ENCODE data around the gene TMLHE. TPM values are rescaled to one million over a fixed set of nuclear protein-coding genes. Genes with fewer than 3 reads are reported as not detected.
"Not testable (repeated sequence)": the region's sequence is repeated elsewhere in the genome, so short reads cannot be mapped to it uniquely, and the experiment has no call there.

Gene TMLHE
- total RNA-seq, 1 donor from 2014 or later = 7.6 TPM

- no peak for TF ChIP-seq CTCF (IDR thresholded peaks at IDR 0.05; ENCODE audit: insufficient read depth, low read length, severe bottlenecking)
Observed at GRCh38 chrX:155514225-155514624, 98.5 kb downstream of the TMLHE start.

GRCh38 chrX:155505296-155505695, 107.5 kb downstream of the TMLHE start:
- TF ChIP-seq CTCF (IDR thresholded peaks at IDR 0.05; ENCODE audit: insufficient read depth, low read length, severe bottlenecking) = no peak
- no peaks in the 10 kb centered on the region for H3K27me3 ChIP-seq (ENCODE audit: control insufficient read depth, insufficient read depth, low read length)
- FAIRE-seq = no peak
- H3K36me3 ChIP-seq (ENCODE audit: control insufficient read depth, insufficient read depth, low read length) = no peaks in the 10 kb centered on the region
- no peak overlapping the region for H3K4me3 ChIP-seq (ENCODE audit: low read depth, low read length)
- DNase-seq (ENCODE audit: low read depth) = no peak

More at GRCh38 chrX:155514225-155514624, 98.5 kb downstream of the TMLHE start:
- Histone ChIP-seq H3K36me3 (ENCODE audit: control insufficient read depth, insufficient read depth, low read length) (no peaks in the 10 kb centered on the region), H3K4me3 (ENCODE audit: low read depth, low read length) (no peak overlapping the region), H3K27me3 (ENCODE audit: control insufficient read depth, insufficient read depth, low read length) (no peaks in the 10 kb centered on the region)
- no peak for DNase-seq (ENCODE audit: low read depth)
- FAIRE-seq = no peak

GRCh38 chrX:155495134-155495533, 117.6 kb downstream of the TMLHE start:
- not testable (repeated sequence) for H3K27me3 ChIP-seq (ENCODE audit: control insufficient read depth, insufficient read depth, low read length); DNase-seq (ENCODE audit: low read depth); FAIRE-seq

GRCh38 chrX:155491421-155491820, 121.3 kb downstream of the TMLHE start:
- not testable (repeated sequence) for H3K36me3 ChIP-seq (ENCODE audit: control insufficient read depth, insufficient read depth, low read length)

More at GRCh38 chrX:155495134-155495533, 117.6 kb downstream of the TMLHE start:
- H3K36me3 ChIP-seq (ENCODE audit: control insufficient read depth, insufficient read depth, low read length); H3K4me3 ChIP-seq (ENCODE audit: low read depth, low read length): not testable (repeated sequence)

GRCh38 chrX:155477136-155477535, 135.6 kb downstream of the TMLHE start:
- H3K27me3 ChIP-seq (ENCODE audit: control insufficient read depth, insufficient read depth, low read length); H3K4me3 ChIP-seq (ENCODE audit: low read depth, low read length); H3K36me3 ChIP-seq (ENCODE audit: control insufficient read depth, insufficient read depth, low read length); DNase-seq (ENCODE audit: low read depth): not testable (repeated sequence)
- peak; percentile 82 for FAIRE-seq

More at GRCh38 chrX:155491421-155491820, 121.3 kb downstream of the TMLHE start:
- FAIRE-seq; DNase-seq (ENCODE audit: low read depth); H3K27me3 ChIP-seq (ENCODE audit: control insufficient read depth, insufficient read depth, low read length); H3K4me3 ChIP-seq (ENCODE audit: low read depth, low read length): not testable (repeated sequence)

- not testable (repeated sequence) for H3K36me3 ChIP-seq (ENCODE audit: control insufficient read depth, insufficient read depth, low read length); H3K27me3 ChIP-seq (ENCODE audit: control insufficient read depth, insufficient read depth, low read length); H3K4me3 ChIP-seq (ENCODE audit: low read depth, low read length); DNase-seq (ENCODE audit: low read depth)
- peak; percentile 62 for FAIRE-seq
Observed at GRCh38 chrX:155466269-155466938, 146.3 kb downstream of the TMLHE start.

GRCh38 chrX:155460501-155460900, 152.3 kb downstream of the TMLHE start:
- not testable (repeated sequence) for DNase-seq (ENCODE audit: low read depth); H3K4me3 ChIP-seq (ENCODE audit: low read depth, low read length); FAIRE-seq; H3K27me3 ChIP-seq (ENCODE audit: control insufficient read depth, insufficient read depth, low read length); H3K36me3 ChIP-seq (ENCODE audit: control insufficient read depth, insufficient read depth, low read length)

GRCh38 chrX:155458471-155458870, 154.3 kb downstream of the TMLHE start, which contains the start of gene F8A3:
Gene F8A3 (minus strand): TSS chrX:155458620. CDS start chrX:155458600, 20 bp downstream.
- FAIRE-seq = not testable (repeated sequence)

GRCh38 chrX:155457761-155458447, 154.8 kb downstream of the TMLHE start:
- DNase-seq (ENCODE audit: low read depth); FAIRE-seq; H3K27me3 ChIP-seq (ENCODE audit: control insufficient read depth, insufficient read depth, low read length); H3K36me3 ChIP-seq (ENCODE audit: control insufficient read depth, insufficient read depth, low read length); H3K4me3 ChIP-seq (ENCODE audit: low read depth, low read length): not testable (repeated sequence)

More at GRCh38 chrX:155458471-155458870, 154.3 kb downstream of the TMLHE start, which contains the start of gene F8A3:
- not testable (repeated sequence) for H3K36me3 ChIP-seq (ENCODE audit: control insufficient read depth, insufficient read depth, low read length); H3K4me3 ChIP-seq (ENCODE audit: low read depth, low read length); H3K27me3 ChIP-seq (ENCODE audit: control insufficient read depth, insufficient read depth, low read length); DNase-seq (ENCODE audit: low read depth)
